Stimulated activated CD8-positive, alpha-beta memory T cell treated with anti-CD3 and anti-CD28 coated beads, Interleukin-4, amount 100 ng/mL, for 1 hour (primary cell): Measurements from ENCODE around the gene CELA2A.
"Not testable (repeated sequence)": the region's sequence is repeated elsewhere in the genome, so short reads cannot be mapped to it uniquely, and the experiment has no call there.

Source experiments
- DNase-seq, 2 donors: peaks; one replicate each; pipeline ENCODE4 v3.0.0-alpha.2; 2020; ENCODE audit warnings: low read depth in 2 of 2, low spot score in 1 of 2

CELA2A gene

GRCh38 chr1:15466955-15467625, 10.6 kb downstream of the CELA2A start:
- not testable (repeated sequence) for DNase-seq

DNA sequence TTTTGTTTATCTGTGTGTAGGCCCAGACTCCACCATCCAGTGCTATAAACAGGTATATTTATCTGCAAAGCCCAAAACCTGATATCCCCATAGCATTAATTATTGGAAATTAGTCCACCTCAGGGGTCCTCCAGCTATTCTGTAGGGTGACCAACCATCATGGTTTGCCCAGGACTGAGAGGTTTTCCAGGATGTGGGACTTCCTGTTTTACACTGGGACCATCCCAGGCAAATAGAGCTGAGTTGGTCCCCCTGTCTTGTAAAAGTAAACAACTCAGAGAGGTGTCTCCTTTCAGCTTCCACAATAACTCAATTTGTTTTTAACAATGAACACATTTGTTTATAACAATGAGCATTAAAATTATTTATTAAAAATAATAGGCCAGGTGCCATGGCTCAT, 11.6 kb downstream of the CELA2A start:
- no peak for DNase-seq

DNA sequence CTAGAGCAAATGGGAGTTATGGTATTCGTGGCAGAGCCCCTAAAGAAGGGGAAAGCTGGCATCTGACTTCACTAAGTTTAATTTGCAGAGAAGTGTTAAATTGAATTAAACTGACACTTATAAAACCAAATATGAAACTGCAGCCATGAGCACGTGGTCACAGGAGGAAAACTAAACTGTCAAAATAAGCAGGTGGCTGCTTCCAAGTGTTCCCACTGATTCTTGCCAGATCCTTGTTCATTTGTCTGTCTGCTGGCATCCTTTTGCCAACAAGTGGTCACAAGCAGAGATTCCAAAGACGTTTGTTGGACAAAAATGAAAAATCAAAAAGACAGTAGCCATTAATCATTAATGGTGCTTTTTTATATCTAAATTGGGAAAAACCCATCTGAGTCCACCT, 12.8 kb downstream of the CELA2A start:
- no peak for DNase-seq

DNA sequence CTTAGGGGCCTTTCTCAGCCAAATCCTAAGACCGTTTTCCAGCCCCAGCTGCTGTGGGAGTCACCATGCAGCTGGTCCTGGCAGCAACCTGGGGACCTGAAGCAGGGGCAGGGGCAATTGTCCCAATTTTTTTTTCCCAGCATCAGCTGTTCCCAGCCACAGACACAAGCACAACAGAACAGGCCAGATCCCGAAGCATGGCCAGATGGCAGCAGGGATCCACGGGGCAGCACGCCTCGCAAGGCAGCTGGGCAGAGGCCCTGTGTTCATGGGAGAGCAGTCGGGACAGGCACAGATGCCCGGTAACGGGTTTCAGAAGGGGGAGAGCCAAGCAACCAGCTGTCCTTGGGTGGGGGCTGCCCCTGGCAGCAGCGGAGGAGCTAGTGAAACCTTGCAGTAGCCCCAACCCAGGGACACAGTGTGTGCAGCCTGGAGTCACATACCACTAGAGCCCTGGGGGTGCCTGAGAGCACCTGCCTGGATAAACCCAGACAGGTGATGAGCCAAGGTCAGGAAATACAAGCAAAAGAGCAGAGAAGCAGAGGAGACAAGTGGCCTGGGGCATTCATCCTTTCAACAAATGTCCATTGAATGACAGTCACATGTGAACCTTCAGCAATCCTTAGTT, 13.4 kb downstream of the CELA2A start:
- not testable (repeated sequence) for DNase-seq

DNA sequence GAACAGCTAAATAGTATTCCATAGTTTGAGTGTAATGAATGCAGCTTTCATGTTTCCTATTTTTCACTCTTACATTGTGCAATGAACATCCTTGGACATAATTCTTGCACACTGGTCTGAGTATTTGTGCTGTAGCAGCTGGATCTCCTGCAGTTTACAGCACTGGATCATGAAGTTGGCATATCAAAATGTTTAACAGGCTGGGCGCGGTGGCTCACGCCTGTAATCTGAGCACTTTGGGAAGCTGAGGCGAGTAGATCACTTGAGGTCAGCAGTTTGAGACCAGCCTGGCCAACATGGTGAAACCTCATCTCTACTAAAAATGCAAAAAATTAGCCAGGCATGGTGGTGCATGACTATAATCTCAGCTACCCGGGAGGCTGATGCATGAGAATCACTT, 14.5 kb downstream of the CELA2A start:
- DNase-seq: not testable (repeated sequence)

DNA sequence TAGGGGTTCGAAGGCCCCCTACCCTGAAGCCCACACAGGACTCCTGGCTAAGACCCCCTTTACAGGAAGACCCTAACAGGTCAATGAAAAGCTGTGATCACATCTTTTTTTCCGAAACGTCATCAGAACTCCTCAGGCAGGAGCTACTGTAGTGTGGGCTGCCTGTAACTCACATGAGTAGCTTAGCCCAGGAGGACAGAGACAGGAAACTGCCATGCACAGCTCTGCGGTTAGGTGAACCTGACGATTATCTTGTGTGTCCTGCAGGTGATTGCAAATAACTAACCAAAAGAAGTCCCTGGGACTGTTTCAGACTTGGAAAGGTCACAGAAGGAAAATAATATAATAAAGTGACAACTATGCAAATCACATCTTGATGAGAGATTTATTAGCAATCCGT, 15.2 kb downstream of the CELA2A start:
- DNase-seq: not testable (repeated sequence)

GRCh38 chr1:15472587-15472986, 16.1 kb downstream of the CELA2A start:
- no peak for DNase-seq

GRCh38 chr1:15475752-15476314, 19.3 kb downstream of the CELA2A start, which contains the start of gene CELA2B:
TSS of gene CELA2B (plus strand) at chr1:15476104. CDS start at chr1:15476126, 22 bp downstream.
- DNase-seq: no peak

DNA sequence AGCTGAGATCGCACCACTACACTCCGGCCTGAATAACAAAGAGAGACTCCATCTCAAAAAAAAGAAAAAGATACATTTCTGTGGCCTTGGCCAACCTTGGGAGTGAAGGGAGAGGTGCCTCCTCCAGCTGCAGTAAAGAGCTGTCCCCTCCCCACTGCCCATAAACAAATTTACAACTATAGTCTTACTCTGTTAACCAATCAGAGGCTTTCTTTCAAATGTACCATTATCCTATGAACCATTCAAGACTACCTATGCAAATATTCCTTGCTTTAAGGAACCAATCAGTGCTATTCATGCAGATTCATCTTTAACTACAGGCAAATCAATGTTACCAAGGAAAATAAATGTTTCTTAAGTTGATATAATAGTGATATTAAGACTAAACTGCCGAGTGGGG, 20.4 kb downstream of the CELA2A start:
- no peak for DNase-seq

- DNase-seq: no peak
Observed at GRCh38 chr1:15477646-15478212, 21.2 kb downstream of the CELA2A start.

DNA sequence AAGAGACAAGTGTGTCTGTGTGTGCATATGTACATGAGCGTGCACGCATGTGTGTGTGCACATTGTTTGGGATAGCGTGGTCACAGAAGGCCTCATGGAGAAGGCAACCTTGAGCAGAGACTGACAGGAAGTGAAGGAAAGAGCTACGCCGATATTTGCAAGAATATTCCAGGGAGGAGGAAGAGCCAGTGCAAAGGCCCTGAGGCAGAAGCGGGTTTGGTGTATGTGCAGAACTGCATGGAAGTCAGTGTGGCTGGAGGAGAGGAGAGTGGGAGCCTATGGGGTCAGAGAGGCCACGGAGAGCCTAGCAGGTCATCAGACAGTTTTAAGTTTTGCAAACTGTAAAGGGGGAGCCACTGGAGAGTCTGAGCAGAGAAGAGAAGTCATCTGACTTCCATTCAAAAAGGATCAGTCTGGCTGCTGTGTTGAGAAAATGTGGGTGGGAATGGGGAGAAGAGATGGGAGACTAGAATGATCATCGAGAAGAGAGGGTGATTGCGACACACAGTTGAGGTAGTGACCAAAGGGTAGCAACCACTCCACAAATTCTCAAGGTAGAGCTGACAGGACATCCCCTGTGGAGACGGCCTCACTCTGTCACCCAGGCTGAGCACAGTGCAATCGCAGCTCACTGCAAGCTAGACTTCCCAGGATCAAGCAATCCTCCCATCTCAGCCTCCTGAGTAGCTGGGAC, 23.3 kb downstream of the CELA2A start:
- no peak for DNase-seq

GRCh38 chr1:15482455-15482854, 25.9 kb downstream of the CELA2A start:
- DNase-seq: not testable (repeated sequence)

DNA sequence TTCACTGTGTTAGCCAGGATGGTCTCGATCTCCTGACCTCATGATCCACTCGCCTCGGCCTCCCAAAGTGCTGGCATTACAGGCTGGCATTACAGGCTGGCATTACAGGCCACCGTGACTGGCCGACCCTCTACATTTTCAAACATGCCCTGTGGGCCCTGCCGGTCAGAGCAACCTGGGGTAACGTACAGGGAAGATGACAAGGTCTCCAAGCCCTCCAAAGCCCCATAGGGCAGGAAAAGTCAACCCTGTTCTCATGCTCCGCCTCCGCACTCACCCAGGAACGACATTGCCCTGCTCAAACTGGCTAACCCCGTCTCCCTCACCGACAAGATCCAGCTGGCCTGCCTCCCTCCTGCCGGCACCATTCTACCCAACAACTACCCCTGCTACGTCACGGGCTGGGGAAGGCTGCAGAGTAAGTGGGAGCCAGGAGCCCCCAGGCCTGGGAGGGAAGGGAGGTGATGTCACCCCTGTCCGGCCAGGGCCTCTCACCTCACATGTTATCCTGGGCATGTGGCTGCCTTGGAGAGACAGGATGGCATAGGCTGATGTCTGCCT, 26.5 kb downstream of the CELA2A start:
- not testable (repeated sequence) for DNase-seq

GRCh38 chr1:15483971-15484370, 27.4 kb downstream of the CELA2A start:
- no peak for DNase-seq

DNA sequence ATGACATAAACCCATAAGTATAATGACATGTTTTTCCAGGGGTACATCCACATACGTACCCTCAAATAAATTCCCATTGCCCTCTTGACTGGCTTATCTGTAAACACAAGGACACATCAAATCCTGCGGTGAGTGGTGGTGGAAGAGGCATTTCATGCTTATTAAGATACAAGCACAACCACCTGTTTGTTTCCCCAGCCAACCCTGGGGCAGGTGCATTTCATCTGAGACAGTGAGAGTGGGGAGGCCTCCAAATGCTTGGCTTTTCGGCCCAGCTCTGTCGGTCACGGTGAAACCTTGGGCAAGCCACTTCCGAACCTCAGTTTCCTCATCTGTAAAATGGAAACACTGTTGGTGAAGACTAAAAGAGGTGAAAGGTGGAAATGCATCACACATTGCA, 27.9 kb downstream of the CELA2A start:
- DNase-seq: not testable (repeated sequence)

- DNase-seq: no peak
Observed at GRCh38 chr1:15485636-15486035, 29.1 kb downstream of the CELA2A start.

DNA sequence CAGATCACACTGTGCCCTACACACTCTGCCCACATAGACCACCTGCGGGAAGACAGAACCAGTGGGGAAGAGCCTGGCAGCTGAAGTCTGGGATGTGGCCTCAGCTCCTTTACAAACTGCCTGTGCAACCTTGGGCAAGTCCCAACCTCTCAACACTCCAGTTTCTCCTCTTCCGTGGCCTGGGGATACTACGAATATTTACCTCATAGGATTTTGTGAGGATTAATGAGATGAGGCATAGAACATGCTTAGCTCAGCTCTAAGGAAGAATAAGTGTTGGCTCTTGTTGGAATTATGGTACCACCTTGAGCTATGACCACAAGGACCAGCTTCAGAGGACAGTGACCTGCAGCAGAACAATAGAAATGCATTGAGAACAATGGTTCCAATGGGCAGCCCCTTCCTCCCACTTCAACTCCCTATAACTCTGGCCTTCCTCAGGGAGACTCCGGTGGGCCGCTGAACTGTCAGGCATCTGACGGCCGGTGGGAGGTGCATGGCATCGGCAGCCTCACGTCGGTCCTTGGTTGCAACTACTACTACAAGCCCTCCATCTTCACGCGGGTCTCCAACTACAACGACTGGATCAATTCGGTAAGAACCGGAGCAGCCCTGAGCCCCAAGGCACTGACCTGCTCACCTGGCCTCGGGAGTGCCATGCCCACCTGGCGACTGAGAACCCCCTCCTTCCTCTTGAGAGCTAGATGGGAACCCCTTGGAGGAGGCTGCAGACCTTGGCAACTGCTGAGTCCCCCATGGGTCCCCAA, 30.5 kb downstream of the CELA2A start:
- not testable (repeated sequence) for DNase-seq

GRCh38 chr1:15488371-15488770, 31.8 kb downstream of the CELA2A start:
- DNase-seq: no peak

GRCh38 chr1:15489052-15489736, 32.7 kb downstream of the CELA2A start:
- DNase-seq: no peak

DNA sequence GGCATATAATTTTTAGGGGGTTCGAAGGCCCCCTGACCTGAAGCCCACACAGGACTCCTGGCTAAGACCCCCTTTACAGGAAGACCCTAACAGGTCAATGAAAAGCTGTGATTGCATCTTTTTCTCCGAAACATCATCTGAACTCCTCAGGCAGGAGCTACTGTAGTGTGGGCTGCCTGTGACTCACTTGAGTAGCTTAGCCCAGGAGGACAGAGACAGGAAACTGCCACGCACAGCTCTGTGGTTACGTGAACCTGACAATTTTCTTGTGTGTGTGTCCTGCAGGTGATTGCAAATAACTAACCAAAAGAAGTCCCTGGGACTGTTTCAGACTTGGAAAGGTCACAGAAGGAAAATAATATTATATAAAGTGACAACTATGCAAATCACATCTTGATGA, 34.5 kb downstream of the CELA2A start:
- DNase-seq: not testable (repeated sequence)
